22Rv1 (cell line): ENCODE data around the gene SH3TC2.

Experiments
- H3K27ac ChIP-seq: fragments of 450-650 bp; 2 replicates; pipeline ENCODE4 v1.5.1; 2017
- ZFX ChIP-seq: fragments of 450-650 bp; IDR thresholded peaks from 2 replicates; pipeline ENCODE4 v1.6.1; 2017; ENCODE audit warnings: antibody characterized with exemption, borderline replicate concordance
- TF ChIP-seq, protein P1 (sequence below): fragments of 450-650 bp; IDR thresholded peaks from 2 replicates; pipeline ENCODE4 v1.5.1; 2017; ENCODE audit warnings: mild to moderate bottlenecking

SH3TC2 gene

DNA sequence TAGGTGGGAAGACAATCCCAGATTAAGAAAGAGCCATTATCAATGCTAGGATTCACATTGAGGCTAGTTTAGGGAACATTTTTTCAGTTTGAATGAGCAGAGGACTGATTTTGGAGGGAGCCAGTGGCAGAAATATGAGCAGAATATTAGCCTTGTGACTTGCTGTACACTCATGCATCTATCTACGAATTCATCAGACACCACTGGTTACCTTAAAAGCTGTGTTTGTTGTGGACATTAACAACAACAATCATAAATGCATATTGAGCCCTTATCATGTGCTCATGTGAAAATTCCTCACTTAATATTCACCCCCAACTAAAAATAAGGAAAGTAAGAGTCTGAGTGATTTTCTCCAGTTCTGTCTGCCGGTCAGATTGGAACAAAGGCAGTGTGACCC, 9.9 kb upstream of the SH3TC2 start:
- H3K27ac ChIP-seq = no peak overlapping the region
- no peak for TF ChIP-seq ZFX
- TF ChIP-seq, protein P1, sequence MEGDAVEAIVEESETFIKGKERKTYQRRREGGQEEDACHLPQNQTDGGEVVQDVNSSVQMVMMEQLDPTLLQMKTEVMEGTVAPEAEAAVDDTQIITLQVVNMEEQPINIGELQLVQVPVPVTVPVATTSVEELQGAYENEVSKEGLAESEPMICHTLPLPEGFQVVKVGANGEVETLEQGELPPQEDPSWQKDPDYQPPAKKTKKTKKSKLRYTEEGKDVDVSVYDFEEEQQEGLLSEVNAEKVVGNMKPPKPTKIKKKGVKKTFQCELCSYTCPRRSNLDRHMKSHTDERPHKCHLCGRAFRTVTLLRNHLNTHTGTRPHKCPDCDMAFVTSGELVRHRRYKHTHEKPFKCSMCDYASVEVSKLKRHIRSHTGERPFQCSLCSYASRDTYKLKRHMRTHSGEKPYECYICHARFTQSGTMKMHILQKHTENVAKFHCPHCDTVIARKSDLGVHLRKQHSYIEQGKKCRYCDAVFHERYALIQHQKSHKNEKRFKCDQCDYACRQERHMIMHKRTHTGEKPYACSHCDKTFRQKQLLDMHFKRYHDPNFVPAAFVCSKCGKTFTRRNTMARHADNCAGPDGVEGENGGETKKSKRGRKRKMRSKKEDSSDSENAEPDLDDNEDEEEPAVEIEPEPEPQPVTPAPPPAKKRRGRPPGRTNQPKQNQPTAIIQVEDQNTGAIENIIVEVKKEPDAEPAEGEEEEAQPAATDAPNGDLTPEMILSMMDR = no peak

DNA sequence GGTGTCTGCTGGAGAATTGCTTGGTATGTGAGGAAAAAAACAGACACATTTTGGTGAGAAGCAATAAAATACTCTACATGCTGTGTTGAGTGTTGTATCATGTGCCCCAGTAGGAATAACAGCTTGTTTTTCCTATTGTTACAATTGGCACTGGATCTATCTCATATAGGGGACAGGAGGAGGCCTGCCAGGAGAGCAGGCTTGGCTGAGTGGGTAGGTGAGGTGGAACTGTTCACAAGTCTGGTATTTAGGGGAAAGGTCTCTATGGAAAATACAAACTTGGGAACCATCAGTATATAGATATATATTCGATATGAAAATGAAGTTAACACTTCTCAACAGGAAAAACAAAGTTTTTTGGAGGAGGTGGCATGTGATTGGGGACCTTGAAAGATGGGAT, 9.5 kb upstream of the SH3TC2 start:
- no peak for TF ChIP-seq ZFX
- TF ChIP-seq, protein P1 = no peak
- H3K27ac ChIP-seq = no peak overlapping the region

DNA sequence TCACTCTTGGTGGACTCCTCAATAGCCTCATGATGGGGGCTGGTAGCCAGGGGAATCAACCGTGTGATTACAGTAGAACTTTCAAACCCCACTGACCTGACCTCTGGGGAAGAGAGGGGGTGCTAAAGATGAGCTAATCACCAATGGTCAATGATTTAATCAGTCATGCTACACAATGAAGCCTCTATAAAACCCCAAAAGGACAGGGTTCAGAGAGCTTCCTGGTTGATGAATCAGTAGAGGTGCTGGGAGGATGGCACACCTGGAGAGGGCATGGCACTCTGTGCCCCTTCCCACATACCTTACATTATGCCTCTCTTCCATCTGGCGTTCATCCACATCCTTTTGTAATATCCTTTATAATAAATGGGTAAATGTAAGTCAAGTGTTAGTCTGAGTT, 8.9 kb upstream of the SH3TC2 start:
- H3K27ac ChIP-seq = no peak overlapping the region
- TF ChIP-seq ZFX = no peak
- TF ChIP-seq, protein P1 = no peak

DNA sequence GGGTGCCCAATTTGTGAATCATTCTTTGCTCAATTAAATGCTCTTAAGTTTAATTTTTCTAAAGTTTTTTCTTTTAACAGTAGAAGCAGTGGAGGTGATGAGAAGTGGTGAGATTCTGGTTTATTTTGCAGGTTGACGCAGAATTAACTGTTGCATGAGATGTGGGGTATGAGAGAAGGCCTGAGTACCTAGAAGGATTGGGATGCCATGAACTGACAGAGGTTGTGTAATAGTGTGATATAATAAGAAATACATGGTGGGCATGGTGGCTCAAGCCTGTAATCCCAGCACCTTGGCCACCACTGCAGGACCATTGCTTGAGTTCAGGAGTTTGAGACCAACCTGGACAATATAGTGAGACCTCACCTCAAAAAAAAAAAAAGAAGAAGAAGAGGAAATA, 8.4 kb upstream of the SH3TC2 start:
- no peak overlapping the region for H3K27ac ChIP-seq
- TF ChIP-seq, protein P1 = no peak
- no peak for TF ChIP-seq ZFX

DNA sequence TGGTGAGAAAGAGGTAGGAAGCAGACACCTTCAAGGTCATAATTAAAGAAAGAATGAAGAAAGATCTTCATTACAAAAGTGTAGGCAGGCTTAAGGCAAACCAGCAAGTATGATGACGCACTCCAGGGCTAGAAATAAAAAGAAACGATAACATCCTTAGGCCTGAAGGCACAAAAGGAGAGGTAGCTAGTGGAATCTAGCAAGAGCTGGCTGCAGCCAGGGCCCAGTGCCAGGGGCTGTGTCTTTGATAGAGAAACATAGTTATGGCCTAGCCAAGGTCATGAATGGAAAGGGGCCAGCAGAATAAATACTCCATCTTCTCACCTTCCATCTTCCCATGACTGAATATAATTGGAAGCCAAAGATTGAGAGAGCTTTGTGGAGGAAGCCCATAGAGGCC, 6.8 kb upstream of the SH3TC2 start:
- H3K27ac ChIP-seq = no peak overlapping the region
- TF ChIP-seq ZFX = no peak
- TF ChIP-seq, protein P1 = no peak

DNA sequence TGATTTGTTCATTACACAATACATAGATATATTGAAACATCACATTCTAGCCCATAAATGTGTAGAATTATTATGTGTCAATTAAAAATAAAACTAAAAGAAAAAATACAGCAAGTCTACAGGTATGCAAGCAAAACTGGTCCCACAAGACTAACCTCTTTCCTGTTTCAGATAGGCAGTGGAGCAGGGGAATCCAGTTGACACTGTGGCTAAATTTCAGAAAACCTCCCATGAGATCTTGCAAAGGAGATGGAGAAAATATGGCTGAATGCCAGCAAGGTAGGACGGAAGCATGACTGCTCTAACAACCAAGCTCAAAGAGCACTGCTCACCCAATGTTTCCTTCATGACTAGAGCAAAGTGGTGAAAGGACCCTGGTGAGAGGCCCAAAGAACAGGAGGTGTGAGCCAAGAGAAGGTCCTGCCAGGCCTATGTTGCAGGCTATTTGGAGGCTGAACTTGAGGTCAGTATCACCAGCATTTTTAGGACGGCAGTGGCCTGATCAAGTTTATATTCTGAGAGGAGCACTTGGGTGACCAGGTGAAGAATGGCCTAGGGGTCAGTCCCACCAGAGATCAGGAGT, 1.1 kb upstream of the SH3TC2 start:
- H3K27ac ChIP-seq = no peak overlapping the region
- no peak for TF ChIP-seq ZFX
- TF ChIP-seq, protein P1 = no peak

DNA sequence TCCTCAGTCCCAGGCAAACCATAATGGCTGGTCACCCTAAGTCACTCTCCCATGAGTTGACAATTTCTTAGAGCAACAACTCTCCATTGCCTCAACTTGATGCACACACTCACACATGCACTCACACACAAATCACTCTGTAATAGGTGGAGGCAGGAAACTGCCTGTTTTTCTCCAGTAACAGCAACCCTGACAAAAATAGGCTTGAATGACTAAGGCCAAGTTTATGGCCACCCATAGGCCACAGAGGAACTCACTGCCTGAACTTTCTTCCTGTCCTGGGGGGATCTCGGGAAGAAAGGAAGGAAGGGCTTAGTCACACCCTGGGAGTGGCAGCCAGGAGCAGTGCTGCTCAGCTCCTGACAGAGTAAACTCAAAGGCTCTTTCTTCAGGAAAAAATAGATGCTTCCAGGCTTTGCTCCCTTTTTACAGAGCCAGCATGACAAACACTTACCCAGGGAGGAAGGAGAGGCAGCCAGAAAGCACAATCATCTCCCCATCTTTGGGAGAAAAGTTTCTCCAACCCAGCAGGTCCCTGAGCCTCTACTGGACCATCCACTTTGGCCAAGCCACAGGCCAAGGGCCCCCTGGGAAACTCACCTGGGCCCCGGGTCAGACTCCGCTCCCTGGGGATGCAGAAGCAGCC, 368 bp downstream of the SH3TC2 start:
- H3K27ac ChIP-seq = no peak overlapping the region
- TF ChIP-seq, protein P1 = no peak
- no peak for TF ChIP-seq ZFX
